Astrocyte of the spinal cord (primary cell): ENCODE results near the gene EEFSEC.

Experiments used
- DNase-seq: peaks from one replicate; pipeline ENCODE4 v3.0.0; 2011; ENCODE audit warnings: low read depth, low spot score
- H3K4me3 ChIP-seq: 2 replicates; pipeline ENCODE4 v1.5.1; 2011; ENCODE audit warnings: low read depth, mild to moderate bottlenecking, low read length, moderate library complexity
- in situ Hi-C: cut with HindIII; loops from 2 replicates; pipeline ENCODE4 v1.10.0; 2017; ENCODE audit warnings: low sequenced_read_pairs
- TF ChIP-seq, protein P1 (sequence below): IDR thresholded peaks from 2 replicates; pipeline ENCODE4 v1.5.1; 2012; ENCODE audit warnings: low read depth, mild to moderate bottlenecking, low read length, inconsistent platforms

The EEFSEC gene

DNA sequence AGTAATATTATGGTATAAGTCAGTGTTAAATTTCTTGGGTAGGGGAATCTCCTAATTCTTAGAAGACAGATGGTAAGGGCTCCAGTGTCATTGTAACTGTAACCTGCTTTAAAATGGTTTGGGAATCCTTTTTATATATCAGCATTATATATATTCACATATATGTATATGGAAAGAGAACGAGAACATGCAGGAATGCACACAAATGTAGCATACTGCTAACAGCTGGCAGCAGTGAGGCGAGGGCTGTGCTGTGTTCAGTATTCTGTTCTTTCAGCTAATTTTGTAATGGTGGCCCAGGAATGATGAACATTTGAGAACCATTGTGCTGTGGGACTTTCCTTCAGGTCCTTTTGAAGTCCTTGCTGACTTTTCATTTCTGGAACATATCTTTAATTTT lies 60.8 kb downstream of the EEFSEC start:
- DNase-seq, result no peak
- TF ChIP-seq, protein P1, sequence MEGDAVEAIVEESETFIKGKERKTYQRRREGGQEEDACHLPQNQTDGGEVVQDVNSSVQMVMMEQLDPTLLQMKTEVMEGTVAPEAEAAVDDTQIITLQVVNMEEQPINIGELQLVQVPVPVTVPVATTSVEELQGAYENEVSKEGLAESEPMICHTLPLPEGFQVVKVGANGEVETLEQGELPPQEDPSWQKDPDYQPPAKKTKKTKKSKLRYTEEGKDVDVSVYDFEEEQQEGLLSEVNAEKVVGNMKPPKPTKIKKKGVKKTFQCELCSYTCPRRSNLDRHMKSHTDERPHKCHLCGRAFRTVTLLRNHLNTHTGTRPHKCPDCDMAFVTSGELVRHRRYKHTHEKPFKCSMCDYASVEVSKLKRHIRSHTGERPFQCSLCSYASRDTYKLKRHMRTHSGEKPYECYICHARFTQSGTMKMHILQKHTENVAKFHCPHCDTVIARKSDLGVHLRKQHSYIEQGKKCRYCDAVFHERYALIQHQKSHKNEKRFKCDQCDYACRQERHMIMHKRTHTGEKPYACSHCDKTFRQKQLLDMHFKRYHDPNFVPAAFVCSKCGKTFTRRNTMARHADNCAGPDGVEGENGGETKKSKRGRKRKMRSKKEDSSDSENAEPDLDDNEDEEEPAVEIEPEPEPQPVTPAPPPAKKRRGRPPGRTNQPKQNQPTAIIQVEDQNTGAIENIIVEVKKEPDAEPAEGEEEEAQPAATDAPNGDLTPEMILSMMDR, result no peak
- in situ Hi-C loops, result no loop called here
- no peak overlapping the region for H3K4me3 ChIP-seq

DNA sequence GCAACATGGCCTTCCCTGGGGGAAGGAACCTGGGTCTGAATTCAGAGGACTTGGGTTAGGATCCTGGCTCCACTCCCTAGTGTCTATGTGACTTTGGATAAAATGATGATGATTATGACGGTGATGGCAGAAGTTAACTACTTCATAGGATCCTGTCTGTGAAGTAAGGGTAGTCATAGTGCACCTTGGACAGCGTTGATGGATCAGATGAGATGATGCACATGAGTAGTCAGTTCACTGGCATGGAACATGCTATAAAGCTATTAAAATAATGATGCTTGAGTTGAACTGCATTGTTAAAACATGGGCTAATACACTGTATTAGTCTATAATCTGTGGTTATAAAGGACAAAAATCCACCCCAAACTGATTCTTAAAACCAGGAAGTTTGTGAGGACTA lies 62.0 kb downstream of the EEFSEC start:
- H3K4me3 ChIP-seq, result no peak overlapping the region
- in situ Hi-C loops, result no loop called here
- DNase-seq, result no peak
- TF ChIP-seq, protein P1, result no peak

DNA sequence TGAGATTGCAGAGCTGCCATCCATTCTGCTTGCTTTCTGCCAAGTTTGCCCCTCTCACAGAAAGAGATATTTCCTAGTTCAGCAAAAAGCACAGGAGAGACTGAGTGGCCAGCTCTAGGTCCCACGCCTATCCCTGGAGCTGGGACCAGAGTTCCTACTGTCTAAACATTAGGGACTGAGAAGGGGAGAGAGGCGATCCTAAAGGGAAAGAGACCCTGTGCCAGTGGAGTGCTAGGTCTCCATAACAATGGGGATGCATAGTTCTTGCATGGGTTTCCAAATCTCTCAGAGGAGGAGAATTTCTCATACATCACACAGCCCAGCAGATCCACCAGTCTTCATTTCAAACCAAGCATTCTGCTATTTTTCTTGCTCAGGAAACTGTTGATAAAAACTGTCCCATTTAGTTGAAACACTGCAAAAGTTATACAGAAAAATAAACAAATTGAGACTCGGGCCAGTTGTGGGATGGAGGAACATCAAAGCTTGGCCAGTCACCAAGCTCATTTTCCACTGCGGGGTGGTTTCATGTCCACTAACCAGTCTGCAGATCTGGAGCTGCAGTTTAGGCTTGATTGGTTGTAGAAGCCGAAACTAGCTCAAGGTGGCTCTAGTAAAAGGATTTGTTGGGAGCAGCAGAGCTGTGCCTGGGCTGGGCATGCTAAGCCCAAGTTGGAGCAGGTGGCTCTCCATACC lies 62.7 kb downstream of the EEFSEC start:
- peak; percentile 22 for DNase-seq
- TF ChIP-seq, protein P1, result no peak
- no peak overlapping the region for H3K4me3 ChIP-seq
- in situ Hi-C loops, result no loop called here

DNA sequence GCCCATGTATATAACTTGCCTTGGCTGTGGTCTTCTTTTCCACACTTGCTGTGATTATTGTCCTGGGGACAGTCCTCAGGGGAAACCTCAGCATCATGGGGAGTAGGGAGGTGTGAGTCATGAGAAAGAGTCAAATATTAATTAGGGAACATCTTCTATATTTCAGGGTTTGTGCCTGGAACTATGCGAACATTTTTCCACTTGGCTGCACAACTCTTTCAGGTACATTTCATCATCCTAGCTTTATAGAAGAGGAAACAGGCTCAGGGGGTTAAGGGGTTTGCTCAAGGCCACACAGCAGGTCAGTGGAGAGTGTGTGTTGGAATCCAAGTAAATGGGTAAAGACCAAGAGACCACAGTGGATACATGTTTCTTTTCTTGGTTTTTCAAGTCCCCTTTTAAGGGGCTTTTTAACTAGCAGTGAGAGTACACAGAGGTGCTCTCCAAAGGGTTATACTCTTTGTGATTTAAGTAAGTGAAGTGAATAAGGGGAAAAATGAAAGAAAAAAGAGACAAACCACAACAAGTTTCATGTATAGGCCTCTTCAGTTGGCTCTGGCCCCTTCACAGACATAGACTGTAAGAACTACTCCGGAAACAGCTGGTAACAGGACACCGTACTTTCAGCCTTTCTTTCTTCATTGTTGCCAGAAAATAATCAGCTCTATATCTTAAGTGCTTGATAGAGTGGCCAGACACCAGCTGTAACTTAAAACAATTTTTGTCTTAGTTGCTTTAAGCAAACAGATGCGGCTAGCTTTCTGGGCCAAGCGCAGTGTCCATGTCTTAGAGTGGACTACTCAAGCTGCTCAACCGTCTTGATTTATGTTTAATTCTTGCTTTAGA lies 64.6 kb downstream of the EEFSEC start:
- no peak overlapping the region for H3K4me3 ChIP-seq
- DNase-seq, result peak; percentile 67
- TF ChIP-seq, protein P1, result no peak
- in situ Hi-C loops, result no loop called here

DNA sequence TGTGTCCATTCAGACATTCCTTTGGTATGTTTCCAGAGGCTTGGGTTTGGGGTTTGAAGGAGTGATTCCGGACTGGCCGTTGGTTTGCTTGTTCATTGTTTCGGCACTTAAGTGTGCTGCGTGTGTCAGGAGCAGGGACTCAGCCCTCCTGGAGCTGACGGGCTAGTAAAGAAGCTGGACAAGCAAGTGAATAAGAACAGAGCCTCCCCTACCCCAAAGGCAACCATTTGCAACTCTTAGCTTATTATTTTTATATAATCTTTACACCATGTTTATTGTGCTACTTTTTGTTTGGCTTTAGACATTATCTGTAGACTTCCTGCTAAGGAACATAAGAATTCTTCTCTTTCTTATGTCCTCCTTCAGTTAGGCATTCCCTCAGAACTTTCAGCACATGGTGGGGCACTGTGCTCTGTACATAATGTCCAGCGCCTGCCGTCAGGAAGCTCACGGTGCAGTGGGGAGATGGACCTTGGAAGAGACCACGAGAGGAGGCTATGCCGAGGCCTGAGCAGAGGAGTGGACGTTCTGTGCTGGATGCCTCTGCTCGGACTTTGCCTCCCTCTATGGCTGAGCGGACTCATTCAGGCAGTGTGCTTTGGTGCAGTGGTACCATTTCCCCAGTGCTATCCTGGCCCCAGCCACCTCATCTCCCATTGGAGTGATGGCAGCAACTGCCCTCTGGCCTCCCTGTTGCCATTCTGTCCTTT lies 65.4 kb downstream of the EEFSEC start:
- no peak for DNase-seq
- TF ChIP-seq, protein P1, result no peak
- H3K4me3 ChIP-seq, result no peak overlapping the region
- in situ Hi-C loops, result no loop called here

DNA sequence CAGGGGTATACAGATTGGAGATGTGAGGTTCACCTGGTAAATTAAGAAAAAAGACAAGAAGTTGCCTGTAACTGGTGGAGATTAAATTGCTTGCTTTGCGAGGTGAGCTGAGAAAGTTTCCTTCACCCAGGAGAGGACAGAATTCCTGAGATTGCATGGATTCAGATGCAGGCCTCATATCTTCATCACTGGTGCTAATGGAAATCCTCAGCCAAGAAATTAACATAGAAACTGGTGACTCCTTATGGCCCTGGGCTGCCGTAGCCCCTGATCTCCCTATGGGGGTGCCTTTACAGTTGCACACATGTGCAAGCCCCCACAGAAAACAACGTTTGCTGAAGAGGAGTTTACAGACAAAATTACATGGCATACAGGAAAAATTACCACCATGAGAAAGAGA lies 68.0 kb downstream of the EEFSEC start:
- no peak overlapping the region for H3K4me3 ChIP-seq
- TF ChIP-seq, protein P1, result no peak
- no peak for DNase-seq
- in situ Hi-C loops, result no loop called here
